Metanephros (tissue), 2 donors: ENCODE results near the gene TGFBR3. TPM values are rescaled to one million over a fixed set of nuclear protein-coding genes. Genes with fewer than 3 reads are reported as not detected.

ENCODE experiments used
- small RNA-seq: library from RNA; depleted of rRNA; stranded (forward); fragments of <200 nt; gene quantifications from one replicate; pipeline ENCODE3, GENCODE V24; 2014; ENCODE audit warnings: low replicate concordance
- total RNA-seq: library from RNA; depleted of rRNA; stranded (reverse); fragments of >200 nt; gene quantifications from one replicate; pipeline ENCODE4 v1.2.3, GENCODE V29; 2014

The TGFBR3 gene
- total RNA-seq, result 135 TPM

GRCh38 chr1:91885716-91886506 is at the start of gene TGFBR3:
TGFBR3 (minus strand) TSS chr1:91886151; CDS start chr1:91861531, 24,620 bp downstream.

Small RNAs within 50 kb of the gene (small RNA-seq; reads per million reads assigned to genes)
- gene RN7SL653P, result not detected

Other genes starting within 250 kb of the TGFBR3 start
- not detected for gene BRDT, start 63.2 kb upstream of the TGFBR3 start, total RNA-seq
- 1.2 TPM for gene EPHX4, start 143.8 kb upstream of the TGFBR3 start, total RNA-seq
- not detected for gene SETSIP, start 189.3 kb upstream of the TGFBR3 start, total RNA-seq
- gene BTBD8, start 194.2 kb upstream of the TGFBR3 start, total RNA-seq, result 7.3 TPM